ENCODE results near the gene SCYL2.

Gene SCYL2

DNA sequence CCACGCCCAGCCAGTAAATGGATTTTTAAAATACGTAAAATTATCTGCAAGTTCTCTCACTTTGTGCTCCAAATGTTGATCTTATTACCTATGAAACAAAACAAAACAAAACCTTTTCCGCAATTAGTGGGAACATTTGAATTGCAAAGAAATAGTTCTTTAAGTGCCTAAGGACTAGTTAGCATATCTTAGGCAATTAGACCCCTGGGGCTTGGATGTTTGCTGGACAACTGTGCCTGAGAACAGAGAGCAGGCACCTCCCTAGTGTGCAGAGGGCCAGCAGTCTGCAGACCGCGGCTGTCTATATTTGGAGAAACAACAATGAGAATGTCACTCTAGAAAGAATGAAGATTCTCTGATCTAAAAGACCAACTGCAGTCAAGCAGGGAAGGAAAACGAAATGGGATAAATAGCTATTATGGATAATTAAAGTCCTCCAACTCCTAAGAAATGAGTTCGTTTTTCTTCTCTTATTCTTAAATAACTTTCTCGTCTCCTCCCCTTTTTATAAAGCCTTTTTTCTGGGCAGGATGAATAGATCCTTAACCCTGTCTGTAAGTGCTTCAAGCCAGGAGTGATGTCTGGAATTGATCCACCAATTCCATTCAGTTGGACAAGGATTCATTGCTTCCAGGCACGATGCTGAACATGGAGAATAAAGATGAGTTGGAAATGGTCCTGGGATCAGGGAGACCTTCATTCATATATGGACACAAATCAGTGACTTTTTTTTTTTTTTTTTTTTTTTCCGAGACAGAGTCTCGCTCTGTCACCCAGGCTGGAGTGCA lies 106.1 kb downstream of the SCYL2 start:
- no peak for TF ChIP-seq TCF12 (IDR thresholded peaks at IDR 0.05; ENCODE audit: low read depth)
- TF ChIP-seq CREB1 (IDR thresholded peaks at IDR 0.05; ENCODE audit: low read depth) = no peak
- TF ChIP-seq, protein P1, sequence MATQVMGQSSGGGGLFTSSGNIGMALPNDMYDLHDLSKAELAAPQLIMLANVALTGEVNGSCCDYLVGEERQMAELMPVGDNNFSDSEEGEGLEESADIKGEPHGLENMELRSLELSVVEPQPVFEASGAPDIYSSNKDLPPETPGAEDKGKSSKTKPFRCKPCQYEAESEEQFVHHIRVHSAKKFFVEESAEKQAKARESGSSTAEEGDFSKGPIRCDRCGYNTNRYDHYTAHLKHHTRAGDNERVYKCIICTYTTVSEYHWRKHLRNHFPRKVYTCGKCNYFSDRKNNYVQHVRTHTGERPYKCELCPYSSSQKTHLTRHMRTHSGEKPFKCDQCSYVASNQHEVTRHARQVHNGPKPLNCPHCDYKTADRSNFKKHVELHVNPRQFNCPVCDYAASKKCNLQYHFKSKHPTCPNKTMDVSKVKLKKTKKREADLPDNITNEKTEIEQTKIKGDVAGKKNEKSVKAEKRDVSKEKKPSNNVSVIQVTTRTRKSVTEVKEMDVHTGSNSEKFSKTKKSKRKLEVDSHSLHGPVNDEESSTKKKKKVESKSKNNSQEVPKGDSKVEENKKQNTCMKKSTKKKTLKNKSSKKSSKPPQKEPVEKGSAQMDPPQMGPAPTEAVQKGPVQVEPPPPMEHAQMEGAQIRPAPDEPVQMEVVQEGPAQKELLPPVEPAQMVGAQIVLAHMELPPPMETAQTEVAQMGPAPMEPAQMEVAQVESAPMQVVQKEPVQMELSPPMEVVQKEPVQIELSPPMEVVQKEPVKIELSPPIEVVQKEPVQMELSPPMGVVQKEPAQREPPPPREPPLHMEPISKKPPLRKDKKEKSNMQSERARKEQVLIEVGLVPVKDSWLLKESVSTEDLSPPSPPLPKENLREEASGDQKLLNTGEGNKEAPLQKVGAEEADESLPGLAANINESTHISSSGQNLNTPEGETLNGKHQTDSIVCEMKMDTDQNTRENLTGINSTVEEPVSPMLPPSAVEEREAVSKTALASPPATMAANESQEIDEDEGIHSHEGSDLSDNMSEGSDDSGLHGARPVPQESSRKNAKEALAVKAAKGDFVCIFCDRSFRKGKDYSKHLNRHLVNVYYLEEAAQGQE (IDR thresholded peaks at IDR 0.05; ENCODE audit: low read depth) = no peak
- TF ChIP-seq FOXM1 (IDR thresholded peaks at IDR 0.05; ENCODE audit: borderline replicate concordance, low read depth) = no peak

DNA sequence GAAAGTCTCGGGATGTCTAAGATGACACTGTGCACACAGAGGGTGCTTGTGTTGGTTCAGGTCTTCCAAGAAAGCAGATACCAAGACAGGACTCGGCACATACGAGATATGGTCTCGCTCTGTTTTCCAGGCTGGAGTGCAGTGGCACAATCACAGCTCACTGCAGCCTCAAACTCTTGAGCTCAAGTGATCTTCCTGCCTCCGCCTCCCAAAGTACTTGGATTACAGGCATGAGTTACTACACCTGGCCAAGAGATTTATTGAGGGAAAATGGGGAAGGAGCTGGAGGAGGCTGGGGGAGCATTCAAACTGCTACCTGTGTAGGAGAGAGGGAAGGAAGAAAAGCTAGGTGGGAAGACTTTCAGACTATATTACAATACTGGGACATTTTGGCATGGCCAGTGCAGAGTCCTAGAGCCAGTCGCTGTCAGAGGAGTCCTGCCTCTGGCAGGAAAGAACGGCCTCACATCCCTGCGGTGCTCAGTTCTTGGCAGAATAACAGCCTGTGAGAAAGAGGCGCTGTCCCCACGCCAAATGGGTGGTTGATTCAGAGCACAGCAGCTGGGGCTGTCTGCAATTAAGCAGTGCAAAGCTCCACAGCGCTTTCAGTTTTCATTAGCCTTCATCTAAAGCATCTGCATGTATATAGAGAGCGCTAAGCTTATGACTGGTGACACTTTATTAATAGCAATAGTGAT lies 108.2 kb downstream of the SCYL2 start:
- TF ChIP-seq ZBTB7A (IDR thresholded peaks at IDR 0.05; ENCODE audit: low read depth) (no peak), YY1 (IDR thresholded peaks at IDR 0.05; ENCODE audit: low read depth) (no peak), CREB1 (IDR thresholded peaks at IDR 0.05; ENCODE audit: low read depth) (no peak), RAD21 (IDR thresholded peaks at IDR 0.05; ENCODE audit: low read depth) (no peak), CEBPB (IDR thresholded peaks at IDR 0.05) (no peak), TEAD4 (IDR thresholded peaks at IDR 0.05) (no peak), FOXM1 (IDR thresholded peaks at IDR 0.05; ENCODE audit: borderline replicate concordance, low read depth) (no peak), TAF1 (IDR thresholded peaks at IDR 0.05; ENCODE audit: low read depth) (no peak), TCF12 (IDR thresholded peaks at IDR 0.05; ENCODE audit: low read depth) (no peak), NFIC (IDR thresholded peaks at IDR 0.05) (no peak), EGR1 (IDR thresholded peaks at IDR 0.05) (no peak), EP300 (IDR thresholded peaks at IDR 0.05; ENCODE audit: borderline replicate concordance) (no peak)
- TF ChIP-seq, protein P2, sequence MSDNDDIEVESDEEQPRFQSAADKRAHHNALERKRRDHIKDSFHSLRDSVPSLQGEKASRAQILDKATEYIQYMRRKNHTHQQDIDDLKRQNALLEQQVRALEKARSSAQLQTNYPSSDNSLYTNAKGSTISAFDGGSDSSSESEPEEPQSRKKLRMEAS (IDR thresholded peaks at IDR 0.05) = no peak
- TF ChIP-seq, protein P3, sequence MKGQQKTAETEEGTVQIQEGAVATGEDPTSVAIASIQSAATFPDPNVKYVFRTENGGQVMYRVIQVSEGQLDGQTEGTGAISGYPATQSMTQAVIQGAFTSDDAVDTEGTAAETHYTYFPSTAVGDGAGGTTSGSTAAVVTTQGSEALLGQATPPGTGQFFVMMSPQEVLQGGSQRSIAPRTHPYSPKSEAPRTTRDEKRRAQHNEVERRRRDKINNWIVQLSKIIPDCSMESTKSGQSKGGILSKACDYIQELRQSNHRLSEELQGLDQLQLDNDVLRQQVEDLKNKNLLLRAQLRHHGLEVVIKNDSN (IDR thresholded peaks at IDR 0.05) = no peak
- TF ChIP-seq, protein P1 (IDR thresholded peaks at IDR 0.05; ENCODE audit: low read depth) = no peak

DNA sequence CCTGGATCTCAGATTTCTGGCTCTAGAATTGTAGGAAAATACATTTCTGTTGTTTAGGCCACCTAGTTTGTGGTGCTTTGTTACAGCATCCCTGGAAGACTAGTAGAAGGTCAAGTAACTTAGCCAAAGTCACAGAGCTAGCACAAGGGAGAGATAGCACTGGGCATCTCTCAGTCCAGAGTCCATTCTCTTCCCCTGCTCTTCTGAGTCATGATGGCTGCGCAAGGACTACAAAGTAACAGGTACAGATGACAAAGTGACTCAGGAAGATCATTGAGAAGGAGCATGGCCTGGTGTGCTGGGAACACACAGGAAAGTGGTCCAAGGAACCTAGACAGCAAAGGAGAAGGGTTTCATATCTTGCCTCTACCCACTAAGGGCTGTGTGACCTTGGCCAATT lies 109.2 kb downstream of the SCYL2 start:
- TF ChIP-seq EP300 (IDR thresholded peaks at IDR 0.05; ENCODE audit: borderline replicate concordance) (no peak), CEBPB (IDR thresholded peaks at IDR 0.05) (no peak), NFIC (IDR thresholded peaks at IDR 0.05) (no peak), TEAD4 (IDR thresholded peaks at IDR 0.05) (no peak), EGR1 (IDR thresholded peaks at IDR 0.05) (no peak), FOXM1 (IDR thresholded peaks at IDR 0.05; ENCODE audit: borderline replicate concordance, low read depth) (no peak), CREB1 (IDR thresholded peaks at IDR 0.05; ENCODE audit: low read depth) (no peak), YY1 (IDR thresholded peaks at IDR 0.05; ENCODE audit: low read depth) (no peak), TCF12 (IDR thresholded peaks at IDR 0.05; ENCODE audit: low read depth) (no peak), RAD21 (IDR thresholded peaks at IDR 0.05; ENCODE audit: low read depth) (no peak), TAF1 (IDR thresholded peaks at IDR 0.05; ENCODE audit: low read depth) (no peak)
- TF ChIP-seq, protein P1 (IDR thresholded peaks at IDR 0.05; ENCODE audit: low read depth) = no peak
- TF ChIP-seq, protein P3 (IDR thresholded peaks at IDR 0.05) = no peak

DNA sequence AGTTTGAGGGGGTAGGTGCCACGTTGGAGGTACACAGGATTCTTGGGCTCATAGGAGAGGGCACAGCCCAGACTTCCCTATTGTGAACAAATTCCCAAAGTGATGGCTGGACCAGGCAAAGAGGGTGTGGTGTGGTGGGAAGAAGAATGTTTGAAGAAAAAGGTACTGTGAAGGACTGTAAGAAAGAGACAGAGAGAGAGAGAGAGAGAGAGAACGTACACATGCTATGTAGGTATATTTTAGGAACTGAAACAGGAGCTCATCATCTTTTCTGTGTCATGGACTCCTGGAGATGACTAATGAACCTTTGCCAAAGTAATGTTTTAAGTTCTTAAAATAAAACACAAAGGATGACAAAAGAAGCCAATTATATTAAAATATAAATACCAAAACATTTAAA lies 114.4 kb downstream of the SCYL2 start:
- TF ChIP-seq YY1 (IDR thresholded peaks at IDR 0.05; ENCODE audit: low read depth) = no peak
- TF ChIP-seq, protein P2 (IDR thresholded peaks at IDR 0.05) = no peak
- no peak for TF ChIP-seq RAD21 (IDR thresholded peaks at IDR 0.05; ENCODE audit: low read depth)
- TF ChIP-seq TEAD4 (IDR thresholded peaks at IDR 0.05) = no peak
- no peak for TF ChIP-seq ZBTB7A (IDR thresholded peaks at IDR 0.05; ENCODE audit: low read depth)
- TF ChIP-seq, protein P3 (IDR thresholded peaks at IDR 0.05) = no peak
- TF ChIP-seq EGR1 (IDR thresholded peaks at IDR 0.05) = no peak
- no peak for TF ChIP-seq NFIC (IDR thresholded peaks at IDR 0.05)
- TF ChIP-seq TCF12 (IDR thresholded peaks at IDR 0.05; ENCODE audit: low read depth) = no peak
- TF ChIP-seq, protein P1 (IDR thresholded peaks at IDR 0.05; ENCODE audit: low read depth) = no peak
- no peak for TF ChIP-seq EP300 (IDR thresholded peaks at IDR 0.05; ENCODE audit: borderline replicate concordance)
- TF ChIP-seq CREB1 (IDR thresholded peaks at IDR 0.05; ENCODE audit: low read depth) = no peak
- TF ChIP-seq TAF1 (IDR thresholded peaks at IDR 0.05; ENCODE audit: low read depth) = no peak
- TF ChIP-seq FOXM1 (IDR thresholded peaks at IDR 0.05; ENCODE audit: borderline replicate concordance, low read depth) = no peak
- TF ChIP-seq CEBPB (IDR thresholded peaks at IDR 0.05) = no peak
